IMR-90 (cell line): ENCODE data around the gene DGKQ. TPM values are rescaled to one million over a fixed set of nuclear protein-coding genes. Genes with fewer than 3 reads are reported as not detected.

ENCODE experiments used
- ATAC-seq: fragments of 200-7000 bp; cut with Tn5 transposase; 2 replicates; pipeline ENCODE4 v1.9.1; 2020; ENCODE audit warnings: low read depth, mild to moderate bottlenecking, moderate library complexity
- BruUV-seq: library from RNA; stranded (reverse); fragments of 400-500 nt; replicated peaks from 2 replicates; lab custom pipeline; 2021; lab: Mats Ljungman, UMichigan
- CTCF ChIA-PET: fragments of 300-600 bp; formaldehyde crosslinking; extraction: SDS; loops from one replicate; lab custom pipeline; 2021; ENCODE audit warnings: antibody characterized with exemption; lab: Yijun Ruan, JAX
- POLR2A ChIA-PET: fragments of 300-600 bp; sonication (Branson Sonifier 250); formaldehyde crosslinking; loops from one replicate; lab custom pipeline; 2022; ENCODE audit warnings: antibody characterized with exemption; ENCODE audit not compliant: unreplicated experiment; lab: Charles Lee
- DNase-seq: peaks from one replicate; pipeline ENCODE4 v3.0.0; 2013
- H2AFZ ChIP-seq: replicated peaks from 2 replicates; pipeline ENCODE3; 2013; ENCODE audit warnings: low read length, mild to moderate bottlenecking; ENCODE audit not compliant: poor library complexity
- H2AK5ac ChIP-seq: 2 replicates; pipeline ENCODE4 v1.6.1; 2013; ENCODE audit warnings: low read depth, low read length, inconsistent platforms
- H2AK9ac ChIP-seq: replicated peaks from 2 replicates; pipeline ENCODE3; 2013; ENCODE audit warnings: mild to moderate bottlenecking, low read depth, low read length, moderate library complexity; ENCODE audit not compliant: poor library complexity
- H2BK120ac ChIP-seq: 2 replicates; pipeline ENCODE4 v1.6.1; 2013; ENCODE audit warnings: low read depth, low read length, inconsistent platforms
- H2BK15ac ChIP-seq: 3 replicates; pipeline ENCODE4 v1.6.1; 2013; ENCODE audit warnings: low read depth, low read length, inconsistent platforms
- H2BK20ac ChIP-seq: 2 replicates; pipeline ENCODE4 v1.6.1; 2013; ENCODE audit warnings: low read depth, mild to moderate bottlenecking, inconsistent platforms, low read length, moderate library complexity
- H2BK5ac ChIP-seq: 2 replicates; pipeline ENCODE4 v1.6.1; 2013; ENCODE audit warnings: mild to moderate bottlenecking, low read depth, low read length, inconsistent platforms; ENCODE audit not compliant: poor library complexity, severe bottlenecking
- H3K14ac ChIP-seq: replicated peaks from 2 replicates; pipeline ENCODE4 v1.6.1; 2013; ENCODE audit warnings: low read depth, low read length, inconsistent platforms
- H3K18ac ChIP-seq: 2 replicates; pipeline ENCODE4 v1.6.1; 2013; ENCODE audit warnings: low read depth, low read length, control low read depth
- H3K23ac ChIP-seq: 2 replicates; pipeline ENCODE4 v1.6.1; 2013; ENCODE audit warnings: low read depth, low read length, inconsistent platforms
- H3K27ac ChIP-seq: 2 replicates; pipeline ENCODE4 v1.5.1; 2013; ENCODE audit warnings: mild to moderate bottlenecking, control low read depth, low read length; ENCODE audit not compliant: insufficient read depth
- H3K27me3 ChIP-seq: 2 replicates; pipeline ENCODE4 v1.6.1; 2013; ENCODE audit warnings: low read length; ENCODE audit not compliant: control insufficient read depth, insufficient read depth
- H3K36me3 ChIP-seq: 2 replicates; pipeline ENCODE4 v1.6.1; 2013; ENCODE audit warnings: low read length, mixed read lengths; ENCODE audit not compliant: control insufficient read depth, insufficient read depth
- H3K4ac ChIP-seq: 2 replicates; pipeline ENCODE4 v1.6.1; 2013; ENCODE audit warnings: low read depth, low read length, inconsistent platforms
- H3K4me1 ChIP-seq: 2 replicates; pipeline ENCODE4 v1.6.1; 2013; ENCODE audit warnings: low read length, mixed read lengths; ENCODE audit not compliant: control insufficient read depth, insufficient read depth
- H3K4me2 ChIP-seq: 2 replicates; pipeline ENCODE4 v1.6.1; 2013; ENCODE audit warnings: low read depth, mild to moderate bottlenecking, control low read depth, low read length, moderate library complexity
- H3K4me3 ChIP-seq: 2 replicates; pipeline ENCODE4 v1.5.1; 2013; ENCODE audit warnings: low read depth, mild to moderate bottlenecking, control low read depth, low read length, moderate library complexity; ENCODE audit not compliant: insufficient read depth
- H3K56ac ChIP-seq: 2 replicates; pipeline ENCODE4 v1.6.1; 2013; ENCODE audit warnings: low read length, inconsistent platforms; ENCODE audit not compliant: insufficient read depth; ENCODE audit errors: extremely low read depth
- H3K79me1 ChIP-seq, 2 experiments: 2 replicates each; pipeline ENCODE4 v1.6.1; 2013; ENCODE audit warnings: low read length in 2 of 2, inconsistent platforms in 1 of 2, low read depth in 1 of 2
- H3K9ac ChIP-seq: 2 replicates; pipeline ENCODE4 v1.6.1; 2013; ENCODE audit warnings: low read depth, low read length, control low read depth
- H3K9me1 ChIP-seq: 2 replicates; pipeline ENCODE4 v1.6.1; 2013; ENCODE audit warnings: low read length, inconsistent platforms; ENCODE audit not compliant: insufficient read depth
- H3K9me3 ChIP-seq: 2 replicates; pipeline ENCODE4 v1.6.1; 2013; ENCODE audit warnings: low read length; ENCODE audit not compliant: control insufficient read depth, insufficient read depth
- H4K20me1 ChIP-seq: 2 replicates; pipeline ENCODE4 v1.6.1; 2013; ENCODE audit warnings: low read length, inconsistent platforms; ENCODE audit not compliant: insufficient read depth
- H4K5ac ChIP-seq: 2 replicates; pipeline ENCODE4 v1.6.1; 2013; ENCODE audit warnings: mild to moderate bottlenecking, low read depth, low read length, control low read depth
- H4K8ac ChIP-seq, 2 experiments: 2 replicates each; pipeline ENCODE4 v1.6.1; 2013; ENCODE audit warnings: low read depth in 2 of 2, low read length in 2 of 2, control low read depth in 1 of 2, inconsistent platforms in 1 of 2
- H4K91ac ChIP-seq: 2 replicates; pipeline ENCODE4 v1.6.1; 2013; ENCODE audit warnings: low read depth, low read length, inconsistent platforms; ENCODE audit not compliant: insufficient read depth
- BHLHE40 ChIP-seq: fragments of 150-350 bp; IDR thresholded peaks from 2 replicates; pipeline ENCODE4 v1.6.1; 2016; ENCODE audit warnings: mild to moderate bottlenecking, low read depth, low read length
- CEBPB ChIP-seq: IDR thresholded peaks from 2 replicates; pipeline ENCODE4 v1.6.1; 2012; ENCODE audit warnings: low read depth, low read length, improper control_type of control experiment
- FOS ChIP-seq: fragments of 150-350 bp; IDR thresholded peaks from 2 replicates; pipeline ENCODE4 v1.6.1; 2016; ENCODE audit warnings: low read depth, low read length
- MAZ ChIP-seq: IDR thresholded peaks from 2 replicates; pipeline ENCODE4 v1.6.1; 2012; ENCODE audit warnings: low read depth, mild to moderate bottlenecking, low read length, improper control_type of control experiment, moderate library complexity, borderline replicate concordance
- MXI1 ChIP-seq: IDR thresholded peaks from 2 replicates; pipeline ENCODE4 v1.6.1; 2012; ENCODE audit warnings: low read depth, mild to moderate bottlenecking, low read length, moderate library complexity, borderline replicate concordance
- NFE2L2 ChIP-seq: fragments of 150-350 bp; IDR thresholded peaks from 2 replicates; pipeline ENCODE4 v1.6.1; 2016; ENCODE audit warnings: low read depth, mild to moderate bottlenecking, low read length
- RCOR1 ChIP-seq: IDR thresholded peaks from 2 replicates; pipeline ENCODE4 v1.6.1; 2012; ENCODE audit warnings: mild to moderate bottlenecking, low read length, improper control_type of control experiment; ENCODE audit not compliant: insufficient replicate concordance
- RFX5 ChIP-seq: IDR thresholded peaks from 2 replicates; pipeline ENCODE4 v1.8.0; 2012; ENCODE audit warnings: low read depth, mild to moderate bottlenecking, low read length, moderate library complexity
- SMC3 ChIP-seq: fragments of 150-350 bp; IDR thresholded peaks from 2 replicates; pipeline ENCODE4 v1.6.1; 2016; ENCODE audit warnings: low read depth, mild to moderate bottlenecking, antibody characterized with exemption, low read length, moderate library complexity
- WGBS, 2 experiments: methylation state at CpG; one replicate each; pipeline versions ENCODE4 v1.1.5 to v1.1.7; 2013; ENCODE audit warnings: missing lambda C conversion rate in 2 of 2; ENCODE audit not compliant: insufficient read length in 1 of 2; ENCODE audit errors: extremely low coverage in 2 of 2; 5-methylcytosine and 5-hydroxymethylcytosine counted together
- dilution Hi-C: fragments of 300-500 bp; cut with HindIII; formaldehyde crosslinking; loops from one replicate; pipeline ENCODE4 v1.14.3; 2018; ENCODE audit warnings: low sequenced_read_pairs; ENCODE audit not compliant: unreplicated experiment
- in situ Hi-C: fragments of 300-500 bp; cut with MboI; formaldehyde crosslinking; loops from 3 replicates; pipeline ENCODE4 v1.14.3; 2019; ENCODE audit warnings: low sequenced_read_pairs, inconsistent platforms, mixed read lengths
- intact Hi-C: fragments of 100-400 bp; cut with micrococcal nuclease; formaldehyde crosslinking; loops from 2 replicates; pipeline ENCODE4 v1.10.0; 2022
- polyA plus RNA-seq, 3 experiments: library from polyadenylated mRNA; depleted of rRNA; stranded (reverse); fragments of >200 nt; gene quantifications; 2 replicates each; pipeline ENCODE4 v1.2.3, GENCODE V29; 2012; ENCODE audit warnings: low replicate concordance in 1 of 3
- total RNA-seq: library from RNA; depleted of rRNA; stranded (reverse); fragments of >200 nt; gene quantifications from 2 replicates; pipeline ENCODE4 v1.2.3, GENCODE V29; 2012
- TF ChIP-seq, protein P1 (sequence below): fragments of 150-350 bp; IDR thresholded peaks from 2 replicates; pipeline ENCODE4 v1.6.1; 2016; ENCODE audit warnings: low read depth, mild to moderate bottlenecking, low read length, moderate library complexity, borderline replicate concordance
- TF ChIP-seq, protein P2 (sequence below): fragments of 150-350 bp; IDR thresholded peaks from 2 replicates; pipeline ENCODE4 v1.6.1; 2017; ENCODE audit warnings: mild to moderate bottlenecking, antibody characterized with exemption, low read length, low read depth
- TF ChIP-seq, protein P3 (sequence below): conservative IDR thresholded peaks from 2 replicates; pipeline ENCODE4 v1.5.1; 2012; ENCODE audit warnings: mild to moderate bottlenecking, low read depth, low read length, improper control_type of control experiment

The DGKQ gene
- total and polyA plus RNA-seq, 2 of the 4 experiments (the other 2 are of a cell fraction): 4.3 to 15.6 TPM

DNA sequence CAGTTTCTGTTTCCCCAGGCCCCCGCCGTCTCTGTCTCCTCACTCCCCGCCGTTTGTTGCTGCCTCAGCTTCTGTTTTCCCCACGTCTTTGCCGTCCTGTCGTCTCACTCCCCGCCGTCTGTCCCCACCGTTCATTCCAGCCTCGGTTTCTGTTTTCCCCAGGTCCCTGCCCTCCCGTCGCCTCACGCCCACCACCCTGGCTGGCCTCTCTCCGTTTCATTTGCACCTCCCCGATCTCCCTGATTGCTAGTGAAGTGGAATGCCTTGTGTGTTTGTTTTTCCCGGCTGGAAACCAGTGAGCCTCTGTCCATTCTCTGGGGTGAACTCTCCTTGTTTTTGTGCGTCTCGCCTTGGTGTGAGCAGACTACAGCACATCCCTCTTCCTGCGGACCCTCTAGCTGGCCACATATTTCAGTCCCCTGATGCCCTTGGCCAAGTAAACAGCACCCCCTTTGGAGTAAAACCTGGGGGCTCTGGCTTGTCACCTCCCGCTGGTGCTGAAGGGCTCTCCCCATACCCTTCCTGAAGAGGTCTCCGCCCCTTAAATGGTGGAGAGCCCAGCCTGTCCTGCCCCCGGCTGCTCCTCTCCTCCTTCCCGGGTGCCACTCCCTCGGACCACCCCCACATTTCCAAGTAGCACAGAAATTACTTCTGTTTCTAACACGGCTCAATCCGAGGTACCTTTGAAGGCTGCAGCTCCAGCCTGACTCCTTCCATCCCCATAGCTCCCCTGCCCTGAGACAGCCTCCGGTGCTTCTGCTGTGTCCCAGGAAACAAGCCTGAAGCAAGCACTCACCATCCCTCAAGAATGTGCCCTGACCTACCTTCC is 27.9 kb downstream of the DGKQ start:
- Histone ChIP-seq H3K9me3 (no peaks in the 10 kb centered on the region), H3K4me2 (peak overlapping the region; percentile 63), H3K27ac (no peak overlapping the region), H2BK120ac (no peak overlapping the region), H2AK5ac (peak overlapping the region; percentile 28; the same call in 1 of the 2 replicates), H2BK20ac (no peak overlapping the region), H2AFZ (peak overlapping the region; percentile 77), H3K14ac (no peak overlapping the region), H3K4ac (no peak overlapping the region), H3K36me3 (no peaks in the 10 kb centered on the region), H4K5ac (no peak overlapping the region), H3K56ac (no peak overlapping the region), H3K4me1 (peaks cover 6% of the 10 kb centered on the region; the same call in 1 of the 2 replicates), H3K79me1 (0 out of 4 replicates have a peak, but pooled peaks cover 0 to 8% of the 10 kb centered on the region in 2 experiments), H3K9me1 (no peaks in the 10 kb centered on the region), H3K9ac (peak overlapping the region; percentile 3; the same call in 1 of the 2 replicates), H2AK9ac (peak overlapping the region; percentile 44), H4K8ac (peak overlapping the region in 1 of 2 experiments; percentile 47; a peak in 1 of 4 replicates), H3K18ac (no peak overlapping the region), H4K20me1 (peaks cover 17% of the 10 kb centered on the region), H2BK5ac (no peak overlapping the region), H2BK15ac (no peak overlapping the region), H3K27me3 (no peaks in the 10 kb centered on the region), H3K4me3 (peak overlapping the region; percentile 6; the same call in 1 of the 2 replicates), H3K23ac (no peak overlapping the region), H4K91ac (no peak overlapping the region)
- 22% methylated on average over 16 of the region's 28 CpGs; no CpG with 5 or more reads in 1 of the 2 experiments for WGBS, 2 experiments
- ATAC-seq (peak; percentile 70), DNase-seq (no peak)
- dilution Hi-C loops (no loop called here), in situ Hi-C loops (no loop called here), intact Hi-C loops (no loop called here)
- ChIA-PET CTCF (no interaction called here), POLR2A (interaction anchor here (0.6 kb wide), 1 partner anchor 69 kb away, joined by 3 read pairs; no protein-coding TSS in a partner anchor)
- TF ChIP-seq MXI1 (no peak), RFX5 (no peak), FOS (no peak), RCOR1 (no peak), MAZ (no peak), CEBPB (no peak), SMC3 (no peak), NFE2L2 (no peak), BHLHE40 (no peak)
- TF ChIP-seq, protein P1, sequence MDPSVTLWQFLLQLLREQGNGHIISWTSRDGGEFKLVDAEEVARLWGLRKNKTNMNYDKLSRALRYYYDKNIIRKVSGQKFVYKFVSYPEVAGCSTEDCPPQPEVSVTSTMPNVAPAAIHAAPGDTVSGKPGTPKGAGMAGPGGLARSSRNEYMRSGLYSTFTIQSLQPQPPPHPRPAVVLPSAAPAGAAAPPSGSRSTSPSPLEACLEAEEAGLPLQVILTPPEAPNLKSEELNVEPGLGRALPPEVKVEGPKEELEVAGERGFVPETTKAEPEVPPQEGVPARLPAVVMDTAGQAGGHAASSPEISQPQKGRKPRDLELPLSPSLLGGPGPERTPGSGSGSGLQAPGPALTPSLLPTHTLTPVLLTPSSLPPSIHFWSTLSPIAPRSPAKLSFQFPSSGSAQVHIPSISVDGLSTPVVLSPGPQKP: no peak
- TF ChIP-seq, protein P2, sequence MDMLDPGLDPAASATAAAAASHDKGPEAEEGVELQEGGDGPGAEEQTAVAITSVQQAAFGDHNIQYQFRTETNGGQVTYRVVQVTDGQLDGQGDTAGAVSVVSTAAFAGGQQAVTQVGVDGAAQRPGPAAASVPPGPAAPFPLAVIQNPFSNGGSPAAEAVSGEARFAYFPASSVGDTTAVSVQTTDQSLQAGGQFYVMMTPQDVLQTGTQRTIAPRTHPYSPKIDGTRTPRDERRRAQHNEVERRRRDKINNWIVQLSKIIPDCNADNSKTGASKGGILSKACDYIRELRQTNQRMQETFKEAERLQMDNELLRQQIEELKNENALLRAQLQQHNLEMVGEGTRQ: no peak
- TF ChIP-seq, protein P3, sequence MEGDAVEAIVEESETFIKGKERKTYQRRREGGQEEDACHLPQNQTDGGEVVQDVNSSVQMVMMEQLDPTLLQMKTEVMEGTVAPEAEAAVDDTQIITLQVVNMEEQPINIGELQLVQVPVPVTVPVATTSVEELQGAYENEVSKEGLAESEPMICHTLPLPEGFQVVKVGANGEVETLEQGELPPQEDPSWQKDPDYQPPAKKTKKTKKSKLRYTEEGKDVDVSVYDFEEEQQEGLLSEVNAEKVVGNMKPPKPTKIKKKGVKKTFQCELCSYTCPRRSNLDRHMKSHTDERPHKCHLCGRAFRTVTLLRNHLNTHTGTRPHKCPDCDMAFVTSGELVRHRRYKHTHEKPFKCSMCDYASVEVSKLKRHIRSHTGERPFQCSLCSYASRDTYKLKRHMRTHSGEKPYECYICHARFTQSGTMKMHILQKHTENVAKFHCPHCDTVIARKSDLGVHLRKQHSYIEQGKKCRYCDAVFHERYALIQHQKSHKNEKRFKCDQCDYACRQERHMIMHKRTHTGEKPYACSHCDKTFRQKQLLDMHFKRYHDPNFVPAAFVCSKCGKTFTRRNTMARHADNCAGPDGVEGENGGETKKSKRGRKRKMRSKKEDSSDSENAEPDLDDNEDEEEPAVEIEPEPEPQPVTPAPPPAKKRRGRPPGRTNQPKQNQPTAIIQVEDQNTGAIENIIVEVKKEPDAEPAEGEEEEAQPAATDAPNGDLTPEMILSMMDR: no peak
- BruUV-seq: no TSS peak
